ENCODE measurements around the gene FA2H. TPM values are rescaled to one million over a fixed set of nuclear protein-coding genes. Genes with fewer than 3 reads are reported as not detected.
"Not testable (repeated sequence)": the region's sequence is repeated elsewhere in the genome, so short reads cannot be mapped to it uniquely, and the experiment has no call there.

The FA2H gene, protein sequence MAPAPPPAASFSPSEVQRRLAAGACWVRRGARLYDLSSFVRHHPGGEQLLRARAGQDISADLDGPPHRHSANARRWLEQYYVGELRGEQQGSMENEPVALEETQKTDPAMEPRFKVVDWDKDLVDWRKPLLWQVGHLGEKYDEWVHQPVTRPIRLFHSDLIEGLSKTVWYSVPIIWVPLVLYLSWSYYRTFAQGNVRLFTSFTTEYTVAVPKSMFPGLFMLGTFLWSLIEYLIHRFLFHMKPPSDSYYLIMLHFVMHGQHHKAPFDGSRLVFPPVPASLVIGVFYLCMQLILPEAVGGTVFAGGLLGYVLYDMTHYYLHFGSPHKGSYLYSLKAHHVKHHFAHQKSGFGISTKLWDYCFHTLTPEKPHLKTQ
- 2.7 and 3.3 TPM in 2 replicates for total RNA-seq
- long read RNA-seq: 0 reads

DNA sequence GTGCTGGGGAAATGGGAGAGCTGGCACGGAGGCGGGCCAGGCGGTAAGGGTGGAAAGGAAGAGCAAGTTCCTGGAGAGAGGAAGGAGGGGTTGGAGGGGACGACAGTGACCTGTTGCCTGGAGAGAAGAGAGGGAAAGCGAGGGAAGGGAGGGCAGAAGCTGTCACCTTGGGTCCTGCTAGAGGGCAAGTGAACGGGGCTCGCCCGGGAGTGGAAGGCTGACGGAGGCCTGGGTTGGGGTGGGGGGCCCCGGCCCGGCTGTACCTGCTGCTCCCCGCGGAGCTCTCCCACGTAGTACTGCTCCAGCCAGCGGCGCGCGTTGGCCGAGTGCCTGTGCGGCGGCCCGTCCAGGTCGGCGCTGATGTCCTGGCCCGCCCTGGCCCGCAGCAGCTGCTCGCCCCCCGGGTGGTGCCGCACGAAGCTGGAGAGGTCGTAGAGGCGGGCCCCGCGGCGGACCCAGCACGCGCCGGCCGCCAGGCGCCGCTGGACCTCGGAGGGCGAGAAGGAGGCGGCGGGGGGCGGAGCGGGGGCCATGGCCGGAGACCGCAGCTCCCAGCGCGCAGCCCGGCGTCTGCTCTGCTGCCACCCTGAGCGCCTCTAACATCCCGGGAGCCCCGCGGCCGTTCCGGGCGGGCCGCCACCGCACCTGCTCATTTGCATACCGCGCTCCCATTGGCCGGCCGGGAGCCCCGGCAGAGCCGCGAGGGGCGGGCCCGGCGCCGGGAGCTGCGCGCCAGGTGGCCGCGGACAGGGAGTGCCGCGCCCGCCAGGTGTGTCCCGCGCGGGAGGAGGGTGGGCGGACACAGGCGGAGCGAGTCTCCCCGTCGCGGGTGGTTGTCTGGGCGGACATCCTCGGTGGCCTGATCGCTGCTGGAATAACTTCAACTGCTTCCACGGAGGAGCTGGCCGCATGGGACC is at the start of gene FA2H:
Gene FA2H, minus strand, starts transcription at position 598 of the 917 bp plus-strand sequence. Its CDS starts 65 bp downstream, at position 533.
- peak; percentile 94 for DNase-seq (ENCODE audit: low spot score, unreplicated experiment)
- no peaks in the 10 kb centered on the region for H3K9me3 Mint-ChIP-seq (ENCODE audit: low read depth)
- H3K27ac Mint-ChIP-seq: peak within 1 kb of the TSS; percentile 56
- no peaks in the 10 kb centered on the region for H3K36me3 Mint-ChIP-seq (ENCODE audit: insufficient read depth)
- TF ChIP-seq, protein P1, sequence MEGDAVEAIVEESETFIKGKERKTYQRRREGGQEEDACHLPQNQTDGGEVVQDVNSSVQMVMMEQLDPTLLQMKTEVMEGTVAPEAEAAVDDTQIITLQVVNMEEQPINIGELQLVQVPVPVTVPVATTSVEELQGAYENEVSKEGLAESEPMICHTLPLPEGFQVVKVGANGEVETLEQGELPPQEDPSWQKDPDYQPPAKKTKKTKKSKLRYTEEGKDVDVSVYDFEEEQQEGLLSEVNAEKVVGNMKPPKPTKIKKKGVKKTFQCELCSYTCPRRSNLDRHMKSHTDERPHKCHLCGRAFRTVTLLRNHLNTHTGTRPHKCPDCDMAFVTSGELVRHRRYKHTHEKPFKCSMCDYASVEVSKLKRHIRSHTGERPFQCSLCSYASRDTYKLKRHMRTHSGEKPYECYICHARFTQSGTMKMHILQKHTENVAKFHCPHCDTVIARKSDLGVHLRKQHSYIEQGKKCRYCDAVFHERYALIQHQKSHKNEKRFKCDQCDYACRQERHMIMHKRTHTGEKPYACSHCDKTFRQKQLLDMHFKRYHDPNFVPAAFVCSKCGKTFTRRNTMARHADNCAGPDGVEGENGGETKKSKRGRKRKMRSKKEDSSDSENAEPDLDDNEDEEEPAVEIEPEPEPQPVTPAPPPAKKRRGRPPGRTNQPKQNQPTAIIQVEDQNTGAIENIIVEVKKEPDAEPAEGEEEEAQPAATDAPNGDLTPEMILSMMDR (IDR thresholded peaks at IDR 0.05; ENCODE audit: unreplicated experiment): peak; percentile 67
- peak within 1 kb of the TSS; percentile 76 for H3K4me3 Mint-ChIP-seq (ENCODE audit: low read depth)
- H3K27me3 Mint-ChIP-seq: peaks cover 24% of the 10 kb centered on the region
- peaks cover 5% of the 10 kb centered on the region for H3K4me1 Mint-ChIP-seq (ENCODE audit: low read depth)

DNA sequence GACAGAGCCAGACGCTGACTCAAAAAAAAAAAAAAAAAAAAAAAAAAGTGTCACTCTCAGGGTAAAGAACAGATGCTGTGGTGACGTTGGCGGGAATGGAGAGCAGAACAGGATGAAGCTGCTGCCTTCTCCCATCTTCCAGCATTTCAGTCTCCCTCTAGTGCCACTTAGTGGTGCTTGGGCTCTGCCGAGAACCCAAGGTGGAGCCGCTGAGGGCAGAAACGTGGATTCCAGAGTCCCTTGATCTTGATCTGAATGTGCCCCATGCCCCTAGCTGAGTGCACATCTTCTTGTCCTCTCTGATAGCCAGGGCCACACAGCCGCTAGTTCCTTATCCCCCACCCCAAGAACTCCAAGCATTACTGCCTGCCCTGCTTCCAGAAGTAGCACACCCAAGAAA is 43.2 kb upstream of the FA2H start:
- no peak overlapping the region for H3K4me3 Mint-ChIP-seq (ENCODE audit: low read depth)
- no peaks in the 10 kb centered on the region for H3K36me3 Mint-ChIP-seq (ENCODE audit: insufficient read depth)
- peaks cover 31% of the 10 kb centered on the region for H3K27me3 Mint-ChIP-seq
- peaks cover 3% of the 10 kb centered on the region for H3K4me1 Mint-ChIP-seq (ENCODE audit: low read depth)
- H3K27ac Mint-ChIP-seq: no peak overlapping the region
- peaks cover 21% of the 10 kb centered on the region for H3K9me3 Mint-ChIP-seq (ENCODE audit: low read depth)
- TF ChIP-seq, protein P1 (IDR thresholded peaks at IDR 0.05; ENCODE audit: unreplicated experiment): no peak
- no peak for DNase-seq (ENCODE audit: low spot score, unreplicated experiment)

DNA sequence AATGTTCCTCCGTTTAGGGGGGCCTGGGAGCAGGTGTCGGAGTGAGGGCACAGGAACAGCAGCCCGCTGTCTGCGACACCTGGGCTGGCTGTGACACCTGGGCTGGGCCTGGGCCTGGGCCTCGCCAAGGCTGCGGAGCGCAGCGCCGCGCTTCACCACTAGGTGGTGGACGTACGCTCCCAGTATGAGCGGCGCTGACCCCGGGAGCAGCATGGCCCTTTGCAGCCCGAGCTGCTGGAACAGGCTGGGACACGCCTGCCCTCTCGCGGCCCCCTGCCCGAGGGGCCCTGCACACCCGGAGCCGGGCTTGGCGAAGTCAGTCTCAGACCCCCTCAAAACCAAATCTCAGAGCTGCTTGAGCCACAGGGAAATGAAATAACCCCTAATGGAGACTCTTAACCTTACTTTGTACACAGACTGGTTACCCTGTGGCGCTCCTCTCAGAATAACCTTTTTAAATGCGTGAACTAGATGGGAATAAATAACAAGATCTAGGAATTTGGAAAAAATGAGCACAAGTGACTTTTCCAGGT is 38.6 kb upstream of the FA2H start:
- Mint-ChIP-seq H3K36me3 (ENCODE audit: insufficient read depth) (peaks cover under 1% of the 10 kb centered on the region), H3K4me3 (ENCODE audit: low read depth) (no peak overlapping the region), H3K27me3 (peaks cover 19% of the 10 kb centered on the region), H3K9me3 (ENCODE audit: low read depth) (peaks cover 5% of the 10 kb centered on the region), H3K27ac (no peak overlapping the region), H3K4me1 (ENCODE audit: low read depth) (peaks cover 8% of the 10 kb centered on the region)
- DNase-seq (ENCODE audit: low spot score, unreplicated experiment): peak; percentile 88
- TF ChIP-seq, protein P1 (IDR thresholded peaks at IDR 0.05; ENCODE audit: unreplicated experiment): peak; percentile 94

DNA sequence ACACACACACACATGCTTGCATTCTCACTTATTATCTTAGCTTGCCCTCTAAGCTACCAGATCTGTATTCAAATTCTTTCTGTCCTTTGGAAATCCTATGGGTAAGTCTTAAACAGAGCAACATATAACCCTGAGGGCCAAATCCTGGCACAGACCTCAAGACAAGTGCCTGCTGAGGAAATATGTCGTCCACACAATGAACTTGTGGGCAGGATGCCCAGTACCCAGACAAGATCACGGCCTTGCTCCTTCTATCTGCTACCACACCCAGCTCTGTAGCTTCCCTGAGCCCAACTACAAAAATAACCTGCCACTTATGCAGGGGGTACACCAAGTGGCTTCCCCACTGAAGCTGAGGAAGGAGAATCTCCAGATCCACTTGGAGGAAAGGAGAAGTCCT is 37.3 kb upstream of the FA2H start:
- Mint-ChIP-seq H3K4me1 (ENCODE audit: low read depth) (peaks cover 6% of the 10 kb centered on the region), H3K27ac (peak overlapping the region; percentile 31)
- TF ChIP-seq, protein P1 (IDR thresholded peaks at IDR 0.05; ENCODE audit: unreplicated experiment): no peak

DNA sequence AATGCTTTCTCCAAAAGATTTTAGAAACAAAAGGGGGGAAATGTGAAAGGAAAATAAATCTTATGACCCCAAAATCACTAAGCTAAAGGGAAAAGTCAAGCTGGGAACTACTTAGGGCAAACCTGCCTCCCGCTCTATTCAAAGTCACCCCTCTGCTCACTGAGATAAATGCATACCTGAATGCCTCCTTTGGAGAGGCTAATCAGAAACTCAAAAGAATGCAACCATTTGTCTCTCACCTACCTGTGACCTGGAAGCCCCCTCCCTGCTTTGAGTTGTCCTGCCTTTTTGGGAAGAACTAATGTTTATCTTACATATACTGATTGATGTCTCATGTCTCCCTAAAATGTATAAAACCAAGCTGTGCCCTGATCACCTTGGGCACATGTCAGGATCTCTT is 36.6 kb upstream of the FA2H start:
- peak overlapping the region; percentile 42 for H3K4me3 Mint-ChIP-seq (ENCODE audit: low read depth)
- not testable (repeated sequence) for H3K36me3 Mint-ChIP-seq (ENCODE audit: insufficient read depth); DNase-seq (ENCODE audit: low spot score, unreplicated experiment); H3K4me1 Mint-ChIP-seq (ENCODE audit: low read depth); H3K27me3 Mint-ChIP-seq
- H3K27ac Mint-ChIP-seq: peak overlapping the region; percentile 81
- peaks cover 13% of the 10 kb centered on the region for H3K9me3 Mint-ChIP-seq (ENCODE audit: low read depth)

More for the DNA sequence above, 37.3 kb upstream of the FA2H start:
- no peak for DNase-seq (ENCODE audit: low spot score, unreplicated experiment)
- H3K27me3 Mint-ChIP-seq: peaks cover 13% of the 10 kb centered on the region
- H3K36me3 Mint-ChIP-seq (ENCODE audit: insufficient read depth): peaks cover 1% of the 10 kb centered on the region
- H3K9me3 Mint-ChIP-seq (ENCODE audit: low read depth): peaks cover 6% of the 10 kb centered on the region
- H3K4me3 Mint-ChIP-seq (ENCODE audit: low read depth): no peak overlapping the region
